K562 (cell line): ENCODE measurements around the gene SERINC3. TPM values are rescaled to one million over a fixed set of nuclear protein-coding genes. Genes with fewer than 3 reads are reported as not detected.
A peak's percentile ranks its signal among the peaks of the same experiment; 100 is the strongest.

Experiments used
- ATAC-seq: fragments of 200-7000 bp; cut with Tn5 transposase; 3 replicates; pipeline ENCODE4 v1.9.1; 2020; ENCODE audit warnings: moderate library complexity
- BruUV-seq: library from RNA; stranded (reverse); fragments of 400-500 nt; replicated peaks from 2 replicates; lab custom pipeline; 2021; lab: Mats Ljungman, UMichigan
- CTCF ChIA-PET: fragments of 300-600 bp; formaldehyde crosslinking; extraction: SDS; loops from one replicate; lab custom pipeline; 2021; ENCODE audit warnings: low intra/inter-chr PET ratio; lab: Yijun Ruan, JAX
- POLR2A ChIA-PET: fragments of 300-600, 350-650 bp; sonication (Branson Sonifier 250); formaldehyde crosslinking; extraction: SDS; loops from one replicate; lab custom pipeline; 2021; ENCODE audit warnings: antibody characterized with exemption, inconsistent platforms; lab: Yijun Ruan, JAX
- DNase-seq, 4 experiments: peaks; one replicate each; pipeline versions ENCODE4 v3.0.0 to v3.0.0-alpha.2; 2011 to 2018; ENCODE audit warnings: low spot score in 3 of 4, mixed read lengths in 3 of 4; ENCODE audit errors: extremely low read depth in 1 of 4
- FAIRE-seq: peaks from 2 replicates; lab custom pipeline; 2011; peaks lifted over from hg19 to GRCh38; lab: Jason Lieb, UNC
- H2AFZ ChIP-seq: 2 replicates; pipeline ENCODE4 v1.6.0; 2011; ENCODE audit warnings: low read depth, low read length, control low read depth, inconsistent platforms
- H3K27ac ChIP-seq: fragments of 200-600 bp; 3 replicates; pipeline ENCODE4 v1.8.0; 2011; ENCODE audit warnings: low read depth, mild to moderate bottlenecking, control low read depth, inconsistent platforms, low read length, moderate library complexity, mixed read lengths; ENCODE audit errors: extremely low read depth
- H3K27me3 ChIP-seq, 2 experiments: fragments of 300-600 bp in 1 of 2; 2 replicates in 1 of 2; 3 replicates in 1 of 2; pipeline versions ENCODE4 v1.6.0 to v1.8.0; 2011; ENCODE audit warnings: inconsistent platforms in 2 of 2, low read length in 2 of 2, mild to moderate bottlenecking in 1 of 2, mixed read lengths in 1 of 2, moderate library complexity in 1 of 2; ENCODE audit not compliant: control insufficient read depth in 2 of 2, insufficient read depth in 2 of 2
- H3K36me3 ChIP-seq: fragments of 300-600 bp; 3 replicates; pipeline ENCODE4 v1.8.0; 2011; ENCODE audit warnings: mild to moderate bottlenecking, low read length, inconsistent platforms; ENCODE audit not compliant: control insufficient read depth, insufficient read depth
- H3K4me1 ChIP-seq, 2 experiments: fragments of 200-600 bp in 1 of 2; replicated peaks in 1 of 2; 2 replicates in 1 of 2; 3 replicates in 1 of 2; pipeline versions ENCODE4 v1.5.1 to v1.8.0; 2011; ENCODE audit warnings: inconsistent platforms in 2 of 2, low read length in 2 of 2, mild to moderate bottlenecking in 1 of 2, mixed read lengths in 1 of 2, moderate library complexity in 1 of 2; ENCODE audit not compliant: control insufficient read depth in 2 of 2, insufficient read depth in 2 of 2
- H3K4me2 ChIP-seq: 2 replicates; pipeline ENCODE4 v1.6.1; 2011; ENCODE audit warnings: low read length, control low read depth, inconsistent platforms, mixed read lengths; ENCODE audit not compliant: insufficient read depth
- H3K4me3 ChIP-seq: fragments of 200-600 bp; sonication (generic), shearing (Covaris generic); 2 replicates; pipeline ENCODE4 v1.5.1; 2016; ENCODE audit warnings: control low read depth, inconsistent platforms
- H3K79me2 ChIP-seq: fragments of 200-600 bp; 3 replicates; pipeline ENCODE4 v1.8.0; 2011; ENCODE audit warnings: low read length, inconsistent platforms; ENCODE audit not compliant: control insufficient read depth, insufficient read depth
- H3K9ac ChIP-seq, 2 experiments: 2 replicates each; pipeline versions ENCODE4 v1.6.0 to v1.6.1; 2011; ENCODE audit warnings: low read depth in 2 of 2, low read length in 2 of 2, control low read depth in 1 of 2, inconsistent platforms in 1 of 2, mild to moderate bottlenecking in 1 of 2, mixed read lengths in 1 of 2; ENCODE audit not compliant: insufficient read depth in 1 of 2
- H3K9me1 ChIP-seq: one replicate; pipeline ENCODE4 v1.6.0; 2011; ENCODE audit warnings: inconsistent platforms, mild to moderate bottlenecking, low read length, moderate library complexity; ENCODE audit not compliant: control insufficient read depth, insufficient read depth
- H3K9me3 ChIP-seq: replicated peaks from 2 replicates; pipeline ENCODE4 v1.5.1; 2011; ENCODE audit warnings: low read depth, low read length, inconsistent platforms; ENCODE audit not compliant: control insufficient read depth, insufficient read depth
- H4K20me1 ChIP-seq: replicated peaks from 2 replicates; pipeline ENCODE4 v1.6.1; 2011; ENCODE audit warnings: low read length, inconsistent platforms, mixed read lengths; ENCODE audit not compliant: control insufficient read depth, insufficient read depth
- CEBPG ChIP-seq, 3 experiments: fragments of 200-800 bp in 1 of 3; sonication (Bioruptor generic) in 1 of 3; sonication (generic) in 1 of 3; formaldehyde crosslinking in 1 of 3; IDR thresholded peaks in 2 of 3; conservative IDR thresholded peaks in 1 of 3; 2 replicates each; pipeline versions ENCODE4 v1.6.1 to v1.8.0; 2016 to 2022; ENCODE audit warnings: missing compliant biosample characterization in 2 of 3, missing genetic modification characterization in 2 of 3, mild to moderate bottlenecking in 1 of 3, missing genetic modification reagents in 1 of 3
- ESRRA ChIP-seq: fragments of 450-650 bp; IDR thresholded peaks from 2 replicates; pipeline ENCODE4 v1.6.1; 2014; ENCODE audit warnings: low read depth, mild to moderate bottlenecking, moderate library complexity, borderline replicate concordance
- ETV6 ChIP-seq, 3 experiments: fragments of 150-350 bp in 1 of 3; sonication (generic) in 1 of 3; formaldehyde crosslinking in 1 of 3; IDR thresholded peaks; 2 replicates each; pipeline versions ENCODE4 v1.6.1 to v1.8.0; 2014 to 2022; ENCODE audit warnings: borderline replicate concordance in 2 of 3, low read depth in 2 of 3, antibody characterized with exemption in 1 of 3, low read length in 1 of 3, mild to moderate bottlenecking in 1 of 3, missing genetic modification reagents in 1 of 3
- NCOA2 ChIP-seq, 2 experiments: fragments of 450-650 bp; IDR thresholded peaks; 2 replicates each; pipeline ENCODE4 v1.6.1; 2018; ENCODE audit warnings: mild to moderate bottlenecking in 2 of 2, moderate library complexity in 1 of 2; ENCODE audit not compliant: partially characterized antibody in 2 of 2
- RBM15 ChIP-seq: fragments of 200-400 bp; formaldehyde crosslinking; IDR thresholded peaks from 2 replicates; pipeline ENCODE4 v1.6.1; 2018; ENCODE audit warnings: mild to moderate bottlenecking, low read length, moderate library complexity; ENCODE audit not compliant: insufficient read depth
- SETDB1 ChIP-seq: IDR thresholded peaks from one replicate; pipeline ENCODE4 v1.6.1; 2012; ENCODE audit warnings: low read length, control low read depth, inconsistent platforms
- SMAD2 ChIP-seq: fragments of 150-350 bp; IDR thresholded peaks from 2 replicates; pipeline ENCODE4 v1.6.1; 2014; ENCODE audit warnings: low read depth, mild to moderate bottlenecking, low read length
- SMARCB1 ChIP-seq: IDR thresholded peaks from 2 replicates; pipeline ENCODE4 v1.6.1; 2011; ENCODE audit warnings: improper control_type of control experiment, low read depth; ENCODE audit not compliant: insufficient read length
- SMC3 ChIP-seq: conservative IDR thresholded peaks from 2 replicates; pipeline ENCODE4 v1.6.1; 2011; ENCODE audit warnings: low read depth, low read length, improper control_type of control experiment; ENCODE audit not compliant: insufficient read depth
- ZC3H8 ChIP-seq: fragments of 450-650 bp; IDR thresholded peaks from 2 replicates; pipeline ENCODE4 v1.6.1; 2017
- ZFP30 ChIP-seq: fragments of 250-450 bp; sonication (Bioruptor Pico); IDR thresholded peaks from 2 replicates; pipeline ENCODE4 v1.8.0; 2022; ENCODE audit warnings: moderate library complexity, mild to moderate bottlenecking, inconsistent platforms, borderline replicate concordance
- ZNF586 ChIP-seq: fragments of 450-650 bp; formaldehyde crosslinking; conservative IDR thresholded peaks from 2 replicates; pipeline ENCODE4 v1.4.0; 2020; ENCODE audit warnings: mild to moderate bottlenecking, moderate library complexity
- WGBS: fragments of 100-300 bp; shearing (Covaris generic); methylation state at CpG from one replicate; pipeline ENCODE4 v1.1.6; 2016; ENCODE audit warnings: low coverage, mixed read lengths; ENCODE audit not compliant: insufficient coverage; ENCODE audit errors: missing lambda C conversion rate; 5-methylcytosine and 5-hydroxymethylcytosine counted together
- in situ Hi-C: fragments of 300-500 bp; cut with MboI; formaldehyde crosslinking; loops from 4 replicates; pipeline ENCODE4 v1.15.0; 2018; ENCODE audit warnings: inconsistent platforms, mixed read lengths
- intact Hi-C: fragments of 100-400 bp; cut with micrococcal nuclease; formaldehyde crosslinking; loops from 2 replicates; pipeline ENCODE4 v1.14.2; 2022
- polyA plus RNA-seq, 8 experiments: library from polyadenylated mRNA; depleted of rRNA in 4 of 8; stranded (reverse) in 5 of 8; unstranded in 3 of 8; fragments of >200 nt; fragmentation: Nextera tagmentation in 2 of 8; fragmentation: Illumina TruSeq in 1 of 8; extraction: Ambion mirVana in 2 of 8; extraction: Trizol in 1 of 8; gene quantifications; 2 replicates each; pipeline versions ENCODE4 v1.2.1 to v1.2.3, GENCODE V29; 2011 to 2014; ENCODE audit warnings: inconsistent platforms in 1 of 8, missing spikeins in 1 of 8
- total RNA-seq, 7 experiments: library from RNA; depleted of rRNA in 6 of 7; stranded (reverse); fragments of >200 nt in 6 of 7; fragmentation: Illumina TruSeq in 2 of 7; extraction: Trizol in 2 of 7; gene quantifications; 2 replicates each; pipeline versions ENCODE4 v1.2.1 to v1.2.3, GENCODE V29; 2011 to 2021; ENCODE audit warnings: low replicate concordance in 1 of 7
- TF ChIP-seq, protein P1 (sequence below), 3 experiments: IDR thresholded peaks in 2 of 3; conservative IDR thresholded peaks in 1 of 3; 2 replicates each; pipeline ENCODE4 v1.5.1; 2011 to 2012; ENCODE audit warnings: low read length in 3 of 3, mild to moderate bottlenecking in 3 of 3, control low read depth in 2 of 3, improper control_type of control experiment in 1 of 3, inconsistent platforms in 1 of 3, low read depth in 1 of 3, mixed read lengths in 1 of 3, moderate library complexity in 1 of 3; ENCODE audit not compliant: insufficient read depth in 2 of 3
- TF ChIP-seq, protein P2 (sequence below), 2 experiments: fragments of 450-650 bp in 1 of 2; IDR thresholded peaks; 2 replicates each; pipeline ENCODE4 v1.6.1; 2011 to 2017; ENCODE audit warnings: low read depth in 2 of 2, antibody characterized with exemption in 1 of 2, borderline replicate concordance in 1 of 2, low read length in 1 of 2, mild to moderate bottlenecking in 1 of 2, mixed read lengths in 1 of 2; ENCODE audit not compliant: control insufficient read depth in 1 of 2

The SERINC3 gene
- total and polyA plus RNA-seq, 9 of the 15 experiments (the other 6 are each of a cell fraction or from before 2014, with no cell fraction given), result 24.7 to 107 (median 48.8) TPM

GRCh38 chr20:44471481-44471882 lies 50.4 kb downstream of the SERINC3 start (continued):
- no peak for TF ChIP-seq CEBPG (CRISPR knock-in tag; IDR thresholded peaks at IDR 0.05)
- TF ChIP-seq CEBPG (tag; conservative IDR thresholded peaks at IDR 0.05 in 1 of 2, IDR thresholded peaks at IDR 0.05 in 1 of 2), result peak in 1 of 2 experiments; percentile 23; a peak in 1 of 4 replicates
- TF ChIP-seq SMC3, result 0 out of 2 replicates have a peak, but pooled peaks have one; percentile 24
- TF ChIP-seq, protein P1, sequence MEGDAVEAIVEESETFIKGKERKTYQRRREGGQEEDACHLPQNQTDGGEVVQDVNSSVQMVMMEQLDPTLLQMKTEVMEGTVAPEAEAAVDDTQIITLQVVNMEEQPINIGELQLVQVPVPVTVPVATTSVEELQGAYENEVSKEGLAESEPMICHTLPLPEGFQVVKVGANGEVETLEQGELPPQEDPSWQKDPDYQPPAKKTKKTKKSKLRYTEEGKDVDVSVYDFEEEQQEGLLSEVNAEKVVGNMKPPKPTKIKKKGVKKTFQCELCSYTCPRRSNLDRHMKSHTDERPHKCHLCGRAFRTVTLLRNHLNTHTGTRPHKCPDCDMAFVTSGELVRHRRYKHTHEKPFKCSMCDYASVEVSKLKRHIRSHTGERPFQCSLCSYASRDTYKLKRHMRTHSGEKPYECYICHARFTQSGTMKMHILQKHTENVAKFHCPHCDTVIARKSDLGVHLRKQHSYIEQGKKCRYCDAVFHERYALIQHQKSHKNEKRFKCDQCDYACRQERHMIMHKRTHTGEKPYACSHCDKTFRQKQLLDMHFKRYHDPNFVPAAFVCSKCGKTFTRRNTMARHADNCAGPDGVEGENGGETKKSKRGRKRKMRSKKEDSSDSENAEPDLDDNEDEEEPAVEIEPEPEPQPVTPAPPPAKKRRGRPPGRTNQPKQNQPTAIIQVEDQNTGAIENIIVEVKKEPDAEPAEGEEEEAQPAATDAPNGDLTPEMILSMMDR (IDR thresholded peaks at IDR 0.05 in 2 of 3, conservative IDR thresholded peaks at IDR 0.05 in 1 of 3; ENCODE audit: insufficient read depth in 2 of 3, low read depth in 1 of 3, low read length in 3 of 3), result peak in 2 of 3 experiments; percentile 34 to 58; a peak in 2 of 6 replicates

DNA sequence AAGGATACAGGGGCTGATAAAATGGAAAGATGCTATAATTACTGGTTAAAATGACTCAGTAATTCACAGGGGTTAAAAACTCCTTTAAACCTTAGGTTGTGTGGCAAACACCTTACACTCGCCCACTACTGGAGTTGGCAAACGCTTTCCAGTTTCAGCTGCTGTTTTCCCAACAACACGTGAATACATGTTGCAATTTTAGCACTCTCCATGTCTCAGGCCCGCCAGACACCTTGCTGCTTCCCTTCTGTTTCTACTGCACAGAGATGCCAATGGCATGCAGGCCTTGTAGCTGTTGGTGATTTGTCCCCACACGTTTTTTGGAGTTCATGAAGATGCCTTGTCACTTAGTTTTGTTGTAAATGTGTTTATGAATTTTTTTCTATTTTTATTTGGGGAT lies 51.5 kb downstream of the SERINC3 start:
- CTCF ChIA-PET, result no interaction called here
- in situ Hi-C loops, result no loop called here
- no peak for FAIRE-seq
- no peak for TF ChIP-seq ZC3H8
- no peak for TF ChIP-seq SMARCB1
- no peak for TF ChIP-seq ZFP30 (CRISPR knock-in tag)
- no peak for TF ChIP-seq ESRRA
- no peak for TF ChIP-seq SETDB1
- TF ChIP-seq ETV6 (IDR thresholded peaks at IDR 0.05; ENCODE audit: borderline replicate concordance in 1 of 2, low read depth in 2 of 2, low read length in 1 of 2), result no peak
- no peak for TF ChIP-seq ETV6 (CRISPR knock-in tag; IDR thresholded peaks at IDR 0.05; ENCODE audit: borderline replicate concordance)
- TF ChIP-seq NCOA2 (IDR thresholded peaks at IDR 0.05; ENCODE audit: partially characterized antibody in 2 of 2), result no peak
- no peak for TF ChIP-seq ZNF586 (CRISPR knock-in tag)
- TF ChIP-seq, protein P2, sequence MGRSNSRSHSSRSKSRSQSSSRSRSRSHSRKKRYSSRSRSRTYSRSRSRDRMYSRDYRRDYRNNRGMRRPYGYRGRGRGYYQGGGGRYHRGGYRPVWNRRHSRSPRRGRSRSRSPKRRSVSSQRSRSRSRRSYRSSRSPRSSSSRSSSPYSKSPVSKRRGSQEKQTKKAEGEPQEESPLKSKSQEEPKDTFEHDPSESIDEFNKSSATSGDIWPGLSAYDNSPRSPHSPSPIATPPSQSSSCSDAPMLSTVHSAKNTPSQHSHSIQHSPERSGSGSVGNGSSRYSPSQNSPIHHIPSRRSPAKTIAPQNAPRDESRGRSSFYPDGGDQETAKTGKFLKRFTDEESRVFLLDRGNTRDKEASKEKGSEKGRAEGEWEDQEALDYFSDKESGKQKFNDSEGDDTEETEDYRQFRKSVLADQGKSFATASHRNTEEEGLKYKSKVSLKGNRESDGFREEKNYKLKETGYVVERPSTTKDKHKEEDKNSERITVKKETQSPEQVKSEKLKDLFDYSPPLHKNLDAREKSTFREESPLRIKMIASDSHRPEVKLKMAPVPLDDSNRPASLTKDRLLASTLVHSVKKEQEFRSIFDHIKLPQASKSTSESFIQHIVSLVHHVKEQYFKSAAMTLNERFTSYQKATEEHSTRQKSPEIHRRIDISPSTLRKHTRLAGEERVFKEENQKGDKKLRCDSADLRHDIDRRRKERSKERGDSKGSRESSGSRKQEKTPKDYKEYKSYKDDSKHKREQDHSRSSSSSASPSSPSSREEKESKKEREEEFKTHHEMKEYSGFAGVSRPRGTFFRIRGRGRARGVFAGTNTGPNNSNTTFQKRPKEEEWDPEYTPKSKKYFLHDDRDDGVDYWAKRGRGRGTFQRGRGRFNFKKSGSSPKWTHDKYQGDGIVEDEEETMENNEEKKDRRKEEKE (IDR thresholded peaks at IDR 0.05; ENCODE audit: borderline replicate concordance in 1 of 2, control insufficient read depth in 1 of 2, low read depth in 2 of 2, low read length in 1 of 2), result no peak
- TF ChIP-seq RBM15, result no peak
- TF ChIP-seq SMAD2, result no peak

More for the DNA sequence above, 51.5 kb downstream of the SERINC3 start:
- Histone ChIP-seq H3K27ac (no peak overlapping the region), H3K4me2 (no peak overlapping the region), H3K36me3 (no peaks in the 10 kb centered on the region), H3K4me3 (no peak overlapping the region), H3K9me3 (no peaks in the 10 kb centered on the region), H3K4me1 (peaks cover 2 to 4% of the 10 kb centered on the region in 2 experiments; a peak in 2 of 5 replicates), H3K9ac (no peak overlapping the region), H3K9me1 (no peaks in the 10 kb centered on the region), H3K79me2 (no peaks in the 10 kb centered on the region), H4K20me1 (no peaks in the 10 kb centered on the region), H3K27me3 (peaks cover 22 to 32% of the 10 kb centered on the region in 2 experiments), H2AFZ (no peak overlapping the region)
- ATAC-seq (no peak), DNase-seq (no peak)
- no TSS peak for BruUV-seq
- POLR2A ChIA-PET, result interaction anchor here (0.8 to 2.5 kb wide), 3 partner anchors 9 to 13 kb away, joined by 3 to 6 read pairs (median 5); no protein-coding TSS in a partner anchor
- 3% methylated on average over 5 of the region's 5 CpGs for WGBS
- intact Hi-C loops, result loop anchor here (5.0 kb wide), 1 partner anchor 158 kb away; the partner anchor contains the start of gene FITM2
